NB4 (cell line): ENCODE results near the gene LNPEP.

Experiments
- CTCF ChIP-seq: IDR thresholded peaks from one replicate; pipeline ENCODE4 v1.5.1; 2012; ENCODE audit warnings: low read depth, low read length
- MAX ChIP-seq: IDR thresholded peaks from 2 replicates; pipeline ENCODE4 v1.6.1; 2011; ENCODE audit warnings: low read depth, low read length
- MYC ChIP-seq: IDR thresholded peaks from 2 replicates; pipeline ENCODE4 v1.6.1; 2011; ENCODE audit warnings: low read depth, low read length
- POLR2A ChIP-seq: IDR thresholded peaks from 2 replicates; pipeline ENCODE4 v1.6.1; 2011; ENCODE audit warnings: mild to moderate bottlenecking; ENCODE audit not compliant: insufficient read length; ENCODE audit errors: extremely low read depth

GRCh38 chr5:96933764-96934707 is 1.8 kb upstream of the LNPEP start:
- TF ChIP-seq MAX (no peak), CTCF (no peak), POLR2A (no peak), MYC (no peak)
